ENCODE measurements around the gene NELL1.
"Not testable (repeated sequence)": the region's sequence is repeated elsewhere in the genome, so short reads cannot be mapped to it uniquely, and the experiment has no call there.

Gene NELL1

DNA sequence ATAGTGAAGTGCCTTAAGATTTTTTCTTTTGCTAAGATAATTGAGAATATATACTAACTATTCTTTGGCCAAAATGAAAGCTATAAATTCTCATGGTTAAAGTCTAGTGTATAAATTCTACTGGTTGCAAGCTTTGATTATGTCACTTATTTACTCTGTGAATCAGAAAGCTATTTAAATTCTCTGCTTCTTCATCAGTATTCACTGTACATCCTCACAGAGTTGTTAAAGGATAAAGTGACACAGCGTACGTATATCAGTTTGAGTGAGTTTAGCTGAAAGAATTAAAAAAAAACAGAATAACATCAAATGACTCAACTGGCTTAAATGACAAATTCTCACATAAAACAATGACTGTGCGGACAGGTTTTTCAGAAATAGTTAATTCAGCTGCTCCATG, 453.1 kb downstream of the NELL1 start:
- no peak for DNase-seq

- DNase-seq: no peak
Observed at GRCh38 chr11:21132146-21132720, 462.8 kb downstream of the NELL1 start.

- DNase-seq: no peak
Observed at GRCh38 chr11:21133244-21133643, 463.9 kb downstream of the NELL1 start.

DNA sequence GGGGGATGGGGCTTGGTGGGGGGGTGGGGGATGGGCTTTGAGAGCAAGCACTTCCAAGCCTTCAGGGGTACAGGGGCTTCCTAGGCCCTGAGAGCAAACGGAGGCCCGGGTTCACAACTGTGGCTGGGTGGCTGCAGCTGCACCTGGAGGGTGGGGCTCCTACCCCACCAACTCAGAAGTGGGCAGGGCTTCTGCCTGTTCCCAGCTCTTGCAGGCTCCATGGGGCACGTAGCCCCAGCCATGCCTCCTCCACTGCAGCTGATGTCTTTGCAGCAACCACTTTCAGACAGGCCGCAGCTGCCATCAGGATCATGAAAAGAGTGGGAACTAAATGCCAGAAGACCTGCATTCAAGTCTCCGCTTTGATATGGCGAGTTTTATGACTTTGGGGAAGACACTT, 464.3 kb downstream of the NELL1 start:
- DNase-seq: no peak

- peak in 1 of 2 experiments; percentile 29 for DNase-seq
Observed at GRCh38 chr11:21137803-21138202, 468.4 kb downstream of the NELL1 start.

DNA sequence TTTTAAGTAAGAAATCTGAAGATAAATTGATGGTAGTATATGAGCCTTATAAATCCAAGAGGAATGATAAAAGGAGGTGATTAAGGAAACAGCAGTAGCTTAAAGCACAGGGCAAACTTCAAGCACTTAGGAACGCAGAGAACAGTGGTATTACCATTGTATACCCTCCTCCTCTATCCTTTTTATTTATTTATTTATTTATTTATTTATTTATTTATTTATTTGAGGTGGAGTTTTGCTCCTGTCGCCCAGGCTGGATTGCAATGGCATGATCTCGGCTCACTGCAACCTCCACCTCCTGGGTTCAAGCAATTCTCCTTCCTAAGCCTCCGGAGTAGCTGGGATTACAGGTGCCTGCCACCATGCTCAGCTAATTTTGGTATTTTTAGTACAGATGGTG, 472.2 kb downstream of the NELL1 start:
- DNase-seq: not testable (repeated sequence)

DNA sequence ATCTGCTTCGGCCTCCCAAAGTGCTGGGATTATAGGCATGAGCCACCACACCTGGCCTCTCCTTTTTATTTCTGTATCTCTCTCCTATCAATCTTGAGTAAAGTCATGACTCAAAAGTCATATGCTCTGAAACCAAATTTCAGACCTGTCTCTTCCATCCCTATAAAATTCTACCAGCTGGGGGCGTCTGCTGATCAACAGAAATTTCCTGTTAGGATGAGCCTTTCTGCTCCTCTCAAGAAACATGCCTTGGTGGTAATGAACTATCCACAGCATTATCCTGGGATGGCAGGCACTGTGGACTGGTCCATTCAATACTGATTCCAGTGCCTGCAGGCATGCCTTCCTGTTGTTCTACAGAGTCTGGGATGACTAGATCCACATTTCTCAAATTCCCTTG, 472.6 kb downstream of the NELL1 start:
- DNase-seq: peak in 1 of 2 experiments; percentile 5

DNA sequence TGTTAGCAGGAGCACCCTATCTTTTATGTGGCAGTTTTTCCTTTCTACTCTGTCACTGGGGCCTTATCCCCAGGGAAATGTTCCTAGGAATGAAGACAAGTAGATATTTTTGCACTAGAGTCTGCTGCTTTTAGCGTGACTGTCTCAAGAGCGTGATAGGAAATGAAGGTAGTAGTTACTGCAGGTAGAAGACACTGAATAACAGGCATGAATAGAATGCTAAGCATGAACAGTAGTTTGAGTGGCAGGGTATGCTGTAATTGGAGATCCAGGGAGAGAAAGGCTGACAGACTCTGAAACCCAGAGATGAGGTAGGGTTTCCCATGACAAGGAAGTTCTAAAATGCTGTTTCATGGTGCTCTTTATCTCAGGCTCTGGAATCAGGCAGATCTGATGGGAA, 475.1 kb downstream of the NELL1 start:
- DNase-seq: peak in 1 of 2 experiments; percentile 44

GRCh38 chr11:21148376-21148775, 479.0 kb downstream of the NELL1 start:
- DNase-seq: no peak

- DNase-seq: no peak
Observed at GRCh38 chr11:21160140-21160539, 490.8 kb downstream of the NELL1 start.

GRCh38 chr11:21169639-21170038, 500.3 kb downstream of the NELL1 start:
- no peak for DNase-seq

GRCh38 chr11:21173476-21173875, 504.1 kb downstream of the NELL1 start:
- no peak for DNase-seq

DNA sequence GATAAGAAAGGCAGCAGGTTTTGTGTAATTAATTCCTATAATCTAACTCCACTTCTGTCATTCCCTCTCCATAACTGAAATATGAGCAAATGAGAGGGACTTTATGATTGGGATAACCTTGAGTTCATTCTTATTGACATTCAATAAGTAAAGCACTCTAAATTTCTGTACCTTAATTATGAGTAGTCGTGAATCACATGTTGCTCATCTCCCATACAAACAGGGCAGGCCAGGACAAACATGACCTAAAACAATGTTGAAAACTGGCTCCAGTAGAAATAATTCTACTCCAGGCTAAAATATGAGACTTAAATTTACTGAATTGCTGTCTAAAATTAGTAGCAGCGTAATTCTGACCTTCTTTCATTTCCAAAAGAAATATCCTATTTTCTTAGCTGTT, 505.4 kb downstream of the NELL1 start:
- no peak for DNase-seq

DNA sequence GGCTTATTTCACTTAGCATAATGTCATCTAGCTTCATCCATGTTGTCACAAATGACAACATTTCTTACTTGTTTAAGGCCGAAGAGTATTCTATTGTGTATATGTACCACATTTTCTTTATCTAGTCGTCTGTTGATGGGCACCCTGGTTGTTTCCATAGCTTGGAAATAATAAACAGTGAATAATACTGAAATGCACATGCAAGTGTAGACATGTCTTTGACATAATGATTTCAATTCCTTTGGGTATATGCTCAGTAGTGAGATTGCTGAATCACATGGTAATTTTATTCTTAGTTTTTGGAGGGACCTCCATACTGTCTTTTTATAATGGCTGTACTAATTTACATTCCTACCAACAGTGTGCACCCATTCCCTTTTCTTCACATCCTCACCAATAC, 508.0 kb downstream of the NELL1 start:
- no peak for DNase-seq

DNA sequence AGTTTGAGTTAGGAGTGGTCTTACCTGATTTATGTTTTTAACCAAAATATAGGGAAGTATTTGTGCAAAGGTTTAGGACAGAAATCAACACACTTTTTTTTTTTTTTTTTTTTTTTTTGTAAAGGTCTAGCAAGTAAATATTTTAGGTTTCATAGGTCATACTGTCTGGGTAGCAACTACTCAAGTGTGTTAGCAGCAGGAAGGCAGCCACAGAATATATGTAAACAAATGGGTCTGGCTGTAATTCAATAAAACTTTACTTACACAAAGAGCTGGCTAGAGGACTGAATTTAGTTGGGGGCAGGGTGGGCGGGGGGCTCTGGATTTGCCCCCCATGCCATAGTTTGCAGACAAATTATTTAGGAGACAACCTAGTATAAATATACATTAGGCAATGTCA, 510.4 kb downstream of the NELL1 start:
- DNase-seq: no peak

DNA sequence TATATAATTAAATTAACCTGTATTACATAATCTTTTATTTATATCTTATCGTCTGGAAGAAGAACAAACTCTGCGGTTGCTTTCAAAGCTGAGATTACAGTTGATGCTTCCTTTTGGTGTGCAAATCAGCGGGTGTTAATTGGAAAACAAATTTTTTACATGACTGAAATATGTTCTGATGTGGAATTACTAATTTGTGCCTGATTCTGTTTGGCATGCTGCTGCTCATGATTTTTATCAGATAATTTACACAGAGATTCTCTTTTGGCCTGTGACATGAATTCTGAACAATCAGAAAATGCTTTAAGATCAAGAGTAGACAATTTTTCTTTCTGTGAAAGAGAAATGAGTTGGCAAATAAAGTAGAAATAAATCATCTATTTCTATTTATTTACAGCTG, 510.8 kb downstream of the NELL1 start:
- DNase-seq: no peak

DNA sequence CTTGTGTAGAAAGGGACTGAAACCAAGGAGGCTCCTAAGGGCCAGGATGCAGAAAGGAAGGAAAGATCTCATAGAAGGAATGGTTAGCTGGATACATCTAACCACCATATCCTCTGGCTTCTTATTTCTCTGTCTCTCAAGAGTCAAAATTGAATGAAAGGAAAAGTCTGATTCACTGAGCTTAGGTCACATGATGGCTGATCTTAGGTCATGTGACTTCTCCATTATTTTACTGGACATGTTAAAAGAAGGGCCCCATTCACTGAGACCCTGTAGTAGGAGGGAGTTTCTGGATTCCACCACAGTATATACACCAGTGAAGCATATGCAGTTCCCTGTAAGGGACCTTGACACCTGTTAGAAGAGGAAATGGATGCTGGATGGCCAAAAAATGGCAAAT, 516.6 kb downstream of the NELL1 start:
- no peak for DNase-seq

GRCh38 chr11:21190181-21190580, 520.8 kb downstream of the NELL1 start:
- no peak for DNase-seq

GRCh38 chr11:21195995-21196394, 526.6 kb downstream of the NELL1 start:
- DNase-seq: no peak

GRCh38 chr11:21198498-21198897, 529.1 kb downstream of the NELL1 start:
- DNase-seq: no peak

DNA sequence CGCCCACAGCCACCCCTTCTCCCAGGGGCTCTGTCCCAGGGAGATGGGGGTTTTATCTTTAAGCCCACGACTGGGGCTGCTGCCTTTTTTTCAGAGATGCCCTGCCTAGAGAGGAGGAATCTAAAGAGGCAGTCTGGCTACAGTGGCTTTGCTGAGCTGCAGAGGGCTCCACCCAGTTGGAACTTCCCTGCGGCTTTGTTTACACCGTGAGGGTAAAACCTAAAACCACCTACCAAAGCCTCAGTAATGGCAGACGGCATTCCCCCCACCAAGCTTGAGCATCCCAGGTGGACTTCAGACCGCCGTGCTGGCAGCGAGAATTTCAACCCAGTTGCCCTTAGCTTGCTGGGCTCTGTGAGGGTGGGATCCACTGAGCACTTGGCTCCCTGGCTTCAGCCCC, 535.8 kb downstream of the NELL1 start:
- no peak for DNase-seq

DNA sequence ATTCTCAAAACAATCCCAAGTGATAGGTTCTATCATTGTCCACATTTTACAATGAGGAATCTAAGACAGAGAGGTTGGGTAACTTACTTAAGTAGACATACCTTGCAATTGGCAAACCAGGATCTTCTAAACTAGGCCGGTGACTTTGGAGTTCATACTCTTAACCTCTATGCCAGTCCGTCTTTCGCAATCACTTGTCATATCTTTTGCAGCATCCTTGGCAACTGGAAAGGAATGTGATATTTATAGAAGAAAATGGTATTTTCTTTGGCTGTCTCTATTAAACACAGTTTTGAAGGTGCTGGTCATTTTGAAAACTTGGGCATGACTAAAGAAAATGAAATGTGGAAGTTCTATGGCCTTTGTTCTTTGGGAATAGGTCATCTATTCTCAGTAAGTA, 556.5 kb downstream of the NELL1 start:
- DNase-seq: no peak

DNA sequence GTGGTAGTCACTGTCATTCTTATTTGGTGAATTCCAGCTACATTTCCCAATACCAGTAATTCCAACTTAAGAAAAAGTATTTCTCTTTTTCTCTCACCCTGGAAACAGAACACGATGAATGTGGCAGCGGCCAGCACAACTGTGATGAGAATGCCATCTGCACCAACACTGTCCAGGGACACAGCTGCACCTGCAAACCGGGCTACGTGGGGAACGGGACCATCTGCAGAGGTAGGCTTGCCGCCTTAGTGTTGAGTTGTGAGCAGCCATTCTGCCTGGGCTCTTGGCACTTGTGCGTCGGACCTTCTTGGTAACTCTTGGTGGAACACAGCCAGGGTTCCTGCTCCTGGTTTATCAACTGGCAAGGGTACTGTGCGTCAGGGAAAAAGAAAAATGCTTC, 559.8 kb downstream of the NELL1 start:
- DNase-seq: no peak

DNA sequence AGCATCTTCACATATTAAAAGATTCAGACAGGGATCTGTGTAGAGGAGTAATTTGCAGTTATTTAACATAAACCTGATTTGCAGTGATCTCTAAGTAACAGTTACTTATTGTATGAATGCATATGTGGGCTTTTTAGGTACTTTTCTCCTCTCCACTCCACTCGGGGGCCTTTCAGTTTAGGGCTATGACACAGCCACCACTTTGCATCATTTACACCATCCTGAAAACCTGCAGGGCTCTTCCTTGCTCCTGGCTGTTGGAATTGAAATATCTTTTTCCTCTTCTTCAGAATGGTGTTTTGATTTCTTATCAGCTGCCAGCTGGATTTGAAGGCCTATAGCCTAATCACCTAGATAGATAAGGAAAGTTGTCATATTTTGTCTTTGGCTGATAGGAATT, 580.8 kb downstream of the NELL1 start:
- no peak for DNase-seq

- no peak for DNase-seq
Observed at GRCh38 chr11:21254055-21254454, 584.7 kb downstream of the NELL1 start.

DNA sequence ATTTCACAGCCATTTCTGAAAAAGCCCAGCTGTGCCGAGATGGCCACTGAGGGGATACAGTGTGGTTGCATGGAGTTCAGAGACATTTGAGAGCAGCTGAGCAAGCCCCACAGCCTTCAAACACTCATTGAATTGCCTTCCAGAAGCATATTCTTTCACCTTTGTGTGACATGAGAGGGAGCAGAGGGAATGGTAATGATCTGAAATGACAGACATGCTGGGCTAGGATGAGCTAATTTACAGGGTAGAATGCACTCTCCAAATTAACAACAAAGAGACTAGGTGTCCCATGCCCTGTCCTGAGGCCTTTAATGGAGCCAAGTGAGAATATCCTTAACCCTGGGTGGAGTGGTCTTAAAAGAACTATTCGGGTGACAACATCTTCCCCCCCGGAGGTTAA, 585.4 kb downstream of the NELL1 start:
- no peak for DNase-seq

All from NCI-H187 (cell line).